Duodenal mucosa (tissue), 2 donors: ENCODE results near the gene PKLR.

ENCODE experiments used
- H3K27ac ChIP-seq: one replicate; pipeline ENCODE4 v1.7.0; 2013; ENCODE audit warnings: low read depth, low read length
- H3K27me3 ChIP-seq, 2 donors: one replicate each; pipeline ENCODE4 v1.7.0; 2013; ENCODE audit warnings: low read length in 2 of 2, control low read depth in 1 of 2; ENCODE audit not compliant: insufficient read depth in 2 of 2, control insufficient read depth in 1 of 2
- H3K36me3 ChIP-seq, 2 donors: one replicate each; pipeline ENCODE4 v1.7.0; 2013; ENCODE audit warnings: low read length in 2 of 2, control low read depth in 1 of 2; ENCODE audit not compliant: insufficient read depth in 2 of 2, control insufficient read depth in 1 of 2
- H3K4me1 ChIP-seq, 2 donors: one replicate each; pipeline ENCODE4 v1.7.0; 2013; ENCODE audit warnings: low read length in 2 of 2, control low read depth in 1 of 2; ENCODE audit not compliant: insufficient read depth in 2 of 2, control insufficient read depth in 1 of 2
- H3K4me3 ChIP-seq, 2 donors: one replicate each; pipeline ENCODE4 v1.7.0; 2013; ENCODE audit warnings: low read length in 2 of 2, low read depth in 1 of 2
- H3K9ac ChIP-seq, 2 donors: one replicate each; pipeline ENCODE4 v1.7.0; 2013; ENCODE audit warnings: low read length in 2 of 2, low read depth in 1 of 2
- H3K9me3 ChIP-seq, 2 donors: one replicate each; pipeline ENCODE4 v1.7.0; 2013; ENCODE audit warnings: low read length in 2 of 2, control low read depth in 1 of 2; ENCODE audit not compliant: control insufficient read depth in 1 of 2

The PKLR gene

GRCh38 chr1:155277070-155277901, 24.0 kb downstream of the PKLR start, which contains the start of gene HCN3:
Gene HCN3 (plus strand): TSS chr1:155277463. CDS start chr1:155277591, 128 bp downstream.
- Histone ChIP-seq H3K36me3 (no peaks in the 10 kb centered on the region), H3K9ac (peak within 1 kb of the TSS; percentile 56 to 81), H3K27me3 (no peaks in the 10 kb centered on the region), H3K4me3 (peak within 1 kb of the TSS; percentile 67 to 82), H3K4me1 (peaks cover 8 to 15% of the 10 kb centered on the region in 2 donors), H3K9me3 (no peaks in the 10 kb centered on the region), H3K27ac (peak within 1 kb of the TSS; percentile 17)

GRCh38 chr1:155273343-155274245, 27.6 kb downstream of the PKLR start, which contains the start of gene CLK2:
Gene CLK2 (minus strand): TSS chr1:155273504. CDS start chr1:155270977, 2,527 bp downstream.
- H3K27me3 ChIP-seq: no peaks in the 10 kb centered on the region
- H3K4me1 ChIP-seq: peaks cover 10 to 22% of the 10 kb centered on the region in 2 donors
- peak within 1 kb of the TSS; percentile 82 for H3K27ac ChIP-seq
- peaks cover 20 to 27% of the 10 kb centered on the region in 2 donors for H3K36me3 ChIP-seq
- peak within 1 kb of the TSS; percentile 71 for H3K9ac ChIP-seq
- no peaks in the 10 kb centered on the region for H3K9me3 ChIP-seq
- peak within 1 kb of the TSS; percentile 56 to 76 for H3K4me3 ChIP-seq

DNA sequence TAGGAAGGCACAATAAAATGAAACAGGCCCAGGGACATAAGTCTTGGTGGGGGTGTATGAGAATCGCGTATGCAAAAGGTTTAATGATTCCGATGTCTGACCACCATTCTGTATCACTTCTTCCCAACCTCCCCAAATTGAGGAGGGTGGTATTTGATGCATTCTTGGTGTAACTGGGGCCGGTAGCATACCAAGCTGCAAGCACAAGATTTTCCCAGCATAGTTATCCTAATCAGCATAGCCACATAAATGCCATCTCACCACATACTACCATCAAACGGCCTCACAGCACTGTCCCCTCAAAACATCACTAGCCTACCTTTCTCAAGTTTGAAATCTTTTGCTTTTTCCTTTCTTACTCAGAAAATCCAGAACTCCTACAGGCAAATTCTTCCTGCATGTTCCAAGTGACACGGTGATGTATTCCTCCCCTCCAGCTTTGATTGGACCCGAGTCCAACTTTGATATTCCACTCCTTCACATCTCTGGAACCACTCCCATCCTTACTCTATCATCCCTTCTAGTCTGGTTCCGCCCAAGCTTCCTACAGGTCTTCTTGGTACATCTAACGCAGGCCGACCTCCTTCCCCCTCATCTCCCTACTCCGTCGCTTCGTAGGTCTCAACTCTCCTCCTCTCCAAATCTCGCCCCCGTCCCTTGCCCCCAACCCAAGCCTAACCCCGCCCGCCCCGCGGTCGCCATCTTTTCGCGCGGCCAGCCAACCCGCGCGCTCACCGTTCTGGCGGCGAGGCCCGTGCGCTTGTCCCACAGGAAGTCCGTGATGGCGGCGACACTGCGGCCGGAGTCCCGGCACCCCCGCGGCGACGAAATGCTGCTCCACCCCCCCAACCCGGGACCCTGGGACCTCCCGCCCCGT, 28.5 kb downstream of the PKLR start:
- Histone ChIP-seq H3K27me3 (no peaks in the 10 kb centered on the region), H3K9me3 (no peaks in the 10 kb centered on the region), H3K9ac (peak overlapping the region; percentile 55 to 71), H3K4me1 (peaks cover 10 to 19% of the 10 kb centered on the region in 2 donors), H3K36me3 (peaks cover 28 to 35% of the 10 kb centered on the region in 2 donors), H3K4me3 (peak overlapping the region; percentile 56 to 76), H3K27ac (peak overlapping the region; percentile 82)

GRCh38 chr1:155269381-155269780, 31.9 kb downstream of the PKLR start:
- Histone ChIP-seq H3K36me3 (peaks cover 53 to 67% of the 10 kb centered on the region in 2 donors), H3K27me3 (no peaks in the 10 kb centered on the region), H3K4me3 (no peak overlapping the region), H3K9me3 (no peaks in the 10 kb centered on the region), H3K4me1 (peaks cover 5 to 17% of the 10 kb centered on the region in 2 donors), H3K27ac (no peak overlapping the region), H3K9ac (no peak overlapping the region)

DNA sequence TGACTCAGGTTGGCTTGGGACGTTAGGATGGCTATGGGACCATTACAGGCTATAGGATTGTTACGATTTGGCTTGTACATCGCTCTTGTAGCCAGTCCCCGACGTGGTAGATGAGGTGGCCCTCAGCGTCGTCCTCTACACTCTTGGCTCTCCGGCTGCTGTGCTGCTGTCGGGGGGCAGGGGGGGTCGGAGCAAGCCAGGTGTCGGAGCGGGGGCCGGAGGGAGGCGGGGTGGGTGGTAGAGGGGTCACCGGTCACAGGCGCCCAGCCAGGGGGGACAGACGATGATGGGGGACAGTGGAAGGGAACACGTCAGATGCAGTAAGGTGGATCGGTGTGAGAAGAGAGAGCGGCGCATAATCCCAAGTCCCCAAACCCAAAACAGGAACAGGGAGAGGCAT, 32.6 kb downstream of the PKLR start:
- Histone ChIP-seq H3K36me3 (peaks cover 60 to 74% of the 10 kb centered on the region in 2 donors), H3K9ac (no peak overlapping the region), H3K4me1 (peaks cover 5 to 13% of the 10 kb centered on the region in 2 donors), H3K27me3 (no peaks in the 10 kb centered on the region), H3K4me3 (no peak overlapping the region), H3K27ac (no peak overlapping the region), H3K9me3 (no peaks in the 10 kb centered on the region)

- Histone ChIP-seq H3K4me1 (peaks cover 6 to 12% of the 10 kb centered on the region in 2 donors), H3K27me3 (no peaks in the 10 kb centered on the region), H3K9ac (no peak overlapping the region), H3K27ac (no peak overlapping the region), H3K36me3 (peaks cover 61 to 81% of the 10 kb centered on the region in 2 donors), H3K4me3 (no peak overlapping the region), H3K9me3 (no peaks in the 10 kb centered on the region)
Observed at GRCh38 chr1:155267373-155267772, 33.9 kb downstream of the PKLR start.

- Histone ChIP-seq H3K9ac (no peak overlapping the region), H3K4me1 (peaks cover 4 to 8% of the 10 kb centered on the region in 2 donors), H3K4me3 (no peak overlapping the region), H3K27me3 (no peaks in the 10 kb centered on the region), H3K36me3 (peaks cover 61 to 81% of the 10 kb centered on the region in 2 donors), H3K9me3 (no peaks in the 10 kb centered on the region), H3K27ac (no peak overlapping the region)
Observed at GRCh38 chr1:155266553-155266952, 34.7 kb downstream of the PKLR start.

GRCh38 chr1:155263067-155263466, 38.2 kb downstream of the PKLR start:
- H3K4me1 ChIP-seq: peaks cover 10 to 22% of the 10 kb centered on the region in 2 donors
- H3K9me3 ChIP-seq: no peaks in the 10 kb centered on the region
- no peak overlapping the region for H3K9ac ChIP-seq
- H3K4me3 ChIP-seq: no peak overlapping the region
- peaks cover 39 to 60% of the 10 kb centered on the region in 2 donors for H3K36me3 ChIP-seq
- no peaks in the 10 kb centered on the region for H3K27me3 ChIP-seq
- no peak overlapping the region for H3K27ac ChIP-seq

- H3K36me3 ChIP-seq: peaks cover 34 to 56% of the 10 kb centered on the region in 2 donors
Observed at GRCh38 chr1:155261852-155262673, 39.2 kb downstream of the PKLR start, which contains the start of gene SCAMP3. Gene SCAMP3 (minus strand): TSS chr1:155262360. CDS start chr1:155262151, 209 bp downstream.

More at GRCh38 chr1:155261852-155262673, 39.2 kb downstream of the PKLR start, which contains the start of gene SCAMP3:
- peak within 1 kb of the TSS; percentile 95 to 97 for H3K4me3 ChIP-seq
- peak within 1 kb of the TSS; percentile 41 for H3K27ac ChIP-seq
- H3K9me3 ChIP-seq: no peaks in the 10 kb centered on the region
- H3K9ac ChIP-seq: peak within 1 kb of the TSS; percentile 80 to 96
- peaks cover 10 to 22% of the 10 kb centered on the region in 2 donors for H3K4me1 ChIP-seq
- no peaks in the 10 kb centered on the region for H3K27me3 ChIP-seq
